ENCODE measurements around the gene BTRC.

BTRC gene

DNA sequence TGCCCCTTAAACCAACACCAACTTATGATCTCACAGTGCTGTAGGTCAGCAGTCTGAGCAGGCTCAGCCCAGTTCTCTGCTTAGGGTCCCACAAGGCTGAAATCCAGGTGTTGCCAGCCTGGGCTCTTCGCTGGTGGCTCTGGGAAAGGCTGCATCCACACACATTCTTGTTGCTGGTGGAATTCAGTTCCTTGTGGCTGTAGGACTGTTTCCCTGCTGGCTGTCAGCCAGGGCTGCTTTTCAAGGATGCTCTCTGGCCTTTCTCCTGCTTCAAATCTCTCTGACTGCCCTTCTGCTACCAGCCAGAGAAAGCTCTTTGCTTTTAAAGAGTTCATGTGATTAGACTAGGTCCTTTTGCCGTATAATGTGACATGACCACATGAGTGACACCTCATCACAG, 218.8 kb downstream of the BTRC start:
- Histone ChIP-seq H3K4me1 (ENCODE audit: insufficient read depth, poor library complexity, severe bottlenecking) (no peaks in the 10 kb centered on the region), H3K27me3 (ENCODE audit: insufficient read depth, poor library complexity, severe bottlenecking) (no peaks in the 10 kb centered on the region), H3K9me3 (ENCODE audit: severe bottlenecking) (no peaks in the 10 kb centered on the region), H3K27ac (ENCODE audit: poor library complexity, severe bottlenecking) (no peak overlapping the region), H3K36me3 (ENCODE audit: low read depth) (no peaks in the 10 kb centered on the region), H3K4me3 (ENCODE audit: severe bottlenecking) (no peak overlapping the region)
- TF ChIP-seq, protein P1, sequence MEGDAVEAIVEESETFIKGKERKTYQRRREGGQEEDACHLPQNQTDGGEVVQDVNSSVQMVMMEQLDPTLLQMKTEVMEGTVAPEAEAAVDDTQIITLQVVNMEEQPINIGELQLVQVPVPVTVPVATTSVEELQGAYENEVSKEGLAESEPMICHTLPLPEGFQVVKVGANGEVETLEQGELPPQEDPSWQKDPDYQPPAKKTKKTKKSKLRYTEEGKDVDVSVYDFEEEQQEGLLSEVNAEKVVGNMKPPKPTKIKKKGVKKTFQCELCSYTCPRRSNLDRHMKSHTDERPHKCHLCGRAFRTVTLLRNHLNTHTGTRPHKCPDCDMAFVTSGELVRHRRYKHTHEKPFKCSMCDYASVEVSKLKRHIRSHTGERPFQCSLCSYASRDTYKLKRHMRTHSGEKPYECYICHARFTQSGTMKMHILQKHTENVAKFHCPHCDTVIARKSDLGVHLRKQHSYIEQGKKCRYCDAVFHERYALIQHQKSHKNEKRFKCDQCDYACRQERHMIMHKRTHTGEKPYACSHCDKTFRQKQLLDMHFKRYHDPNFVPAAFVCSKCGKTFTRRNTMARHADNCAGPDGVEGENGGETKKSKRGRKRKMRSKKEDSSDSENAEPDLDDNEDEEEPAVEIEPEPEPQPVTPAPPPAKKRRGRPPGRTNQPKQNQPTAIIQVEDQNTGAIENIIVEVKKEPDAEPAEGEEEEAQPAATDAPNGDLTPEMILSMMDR (IDR thresholded peaks at IDR 0.05; ENCODE audit: poor library complexity, severe bottlenecking) = no peak
- peak; percentile 19 for DNase-seq (ENCODE audit: low spot score)
- no peak for ATAC-seq (ENCODE audit: low read depth)

DNA sequence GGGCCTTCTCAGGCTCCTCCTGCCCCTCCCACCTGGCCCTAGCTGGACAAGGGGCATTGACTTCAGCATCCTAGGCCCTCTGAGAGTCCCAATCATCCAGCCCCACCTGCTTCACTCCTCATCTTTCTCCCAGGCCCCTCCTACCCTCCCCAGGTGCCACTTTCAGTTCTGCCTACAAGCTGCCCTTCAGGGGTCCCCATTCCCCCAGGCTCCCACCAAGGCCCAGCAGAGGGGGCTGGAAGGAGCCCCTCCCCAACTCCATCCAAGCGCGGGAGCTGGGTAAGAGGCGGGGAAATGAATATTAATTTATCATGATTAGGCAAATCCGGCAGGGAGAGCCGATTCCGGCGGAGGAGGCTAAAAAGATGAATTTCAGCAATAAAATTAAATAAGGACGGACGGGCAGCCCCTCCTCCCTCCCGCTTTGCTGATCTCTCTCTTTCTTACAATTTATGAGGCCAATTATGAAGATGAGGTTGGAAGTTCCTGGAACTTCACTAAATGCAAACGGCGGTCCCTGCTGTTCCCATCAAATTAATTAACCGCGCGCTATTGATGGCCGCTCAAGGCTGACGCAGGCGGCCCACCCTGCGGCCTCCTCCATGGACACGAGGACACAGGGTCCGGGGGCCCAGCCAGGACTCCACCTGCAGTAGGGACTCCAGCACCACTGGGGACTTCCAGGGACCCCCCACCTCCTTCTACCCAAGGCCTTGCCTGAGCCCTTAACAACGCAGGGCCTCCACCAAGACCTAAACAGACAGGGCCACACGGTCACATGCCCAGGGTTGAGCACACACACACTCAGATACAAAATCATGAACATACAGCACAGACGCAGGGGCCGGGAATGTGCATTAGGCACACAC, 220.2 kb downstream of the BTRC start:
- ATAC-seq (ENCODE audit: low read depth) (no peak), DNase-seq (ENCODE audit: low spot score) (peak; percentile 54)
- TF ChIP-seq, protein P1 (IDR thresholded peaks at IDR 0.05; ENCODE audit: poor library complexity, severe bottlenecking) = no peak
- Histone ChIP-seq H3K4me3 (ENCODE audit: severe bottlenecking) (no peak overlapping the region), H3K4me1 (ENCODE audit: insufficient read depth, poor library complexity, severe bottlenecking) (no peaks in the 10 kb centered on the region), H3K27me3 (ENCODE audit: insufficient read depth, poor library complexity, severe bottlenecking) (no peaks in the 10 kb centered on the region), H3K27ac (ENCODE audit: poor library complexity, severe bottlenecking) (no peak overlapping the region), H3K9me3 (ENCODE audit: severe bottlenecking) (no peaks in the 10 kb centered on the region), H3K36me3 (ENCODE audit: low read depth) (no peaks in the 10 kb centered on the region)

DNA sequence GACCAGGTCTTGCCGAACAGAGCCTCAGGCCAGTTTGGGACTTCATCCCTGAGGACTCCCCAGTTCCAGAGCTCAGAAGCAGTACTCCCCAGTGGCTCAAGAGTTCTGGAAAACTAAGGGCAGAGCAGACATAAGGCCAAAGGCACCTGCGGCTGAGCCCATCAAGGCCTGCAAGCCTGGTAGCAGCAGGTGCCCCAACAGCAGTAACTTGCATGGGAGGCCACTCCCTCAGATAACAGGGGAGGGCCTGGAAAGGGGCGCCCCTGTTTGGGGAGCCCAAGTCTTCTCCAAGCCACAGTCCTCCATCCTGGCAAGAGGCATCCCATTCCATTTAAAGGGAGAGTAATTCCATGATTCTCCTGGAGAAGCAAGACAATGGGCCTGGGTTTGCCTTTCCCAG, 221.1 kb downstream of the BTRC start:
- H3K4me3 ChIP-seq (ENCODE audit: severe bottlenecking) = no peak overlapping the region
- H3K36me3 ChIP-seq (ENCODE audit: low read depth) = no peaks in the 10 kb centered on the region
- H3K4me1 ChIP-seq (ENCODE audit: insufficient read depth, poor library complexity, severe bottlenecking) = no peaks in the 10 kb centered on the region
- TF ChIP-seq, protein P1 (IDR thresholded peaks at IDR 0.05; ENCODE audit: poor library complexity, severe bottlenecking) = no peak
- no peaks in the 10 kb centered on the region for H3K9me3 ChIP-seq (ENCODE audit: severe bottlenecking)
- DNase-seq (ENCODE audit: low spot score) (no peak), ATAC-seq (ENCODE audit: low read depth) (no peak)
- no peak overlapping the region for H3K27ac ChIP-seq (ENCODE audit: poor library complexity, severe bottlenecking)
- no peaks in the 10 kb centered on the region for H3K27me3 ChIP-seq (ENCODE audit: insufficient read depth, poor library complexity, severe bottlenecking)

DNA sequence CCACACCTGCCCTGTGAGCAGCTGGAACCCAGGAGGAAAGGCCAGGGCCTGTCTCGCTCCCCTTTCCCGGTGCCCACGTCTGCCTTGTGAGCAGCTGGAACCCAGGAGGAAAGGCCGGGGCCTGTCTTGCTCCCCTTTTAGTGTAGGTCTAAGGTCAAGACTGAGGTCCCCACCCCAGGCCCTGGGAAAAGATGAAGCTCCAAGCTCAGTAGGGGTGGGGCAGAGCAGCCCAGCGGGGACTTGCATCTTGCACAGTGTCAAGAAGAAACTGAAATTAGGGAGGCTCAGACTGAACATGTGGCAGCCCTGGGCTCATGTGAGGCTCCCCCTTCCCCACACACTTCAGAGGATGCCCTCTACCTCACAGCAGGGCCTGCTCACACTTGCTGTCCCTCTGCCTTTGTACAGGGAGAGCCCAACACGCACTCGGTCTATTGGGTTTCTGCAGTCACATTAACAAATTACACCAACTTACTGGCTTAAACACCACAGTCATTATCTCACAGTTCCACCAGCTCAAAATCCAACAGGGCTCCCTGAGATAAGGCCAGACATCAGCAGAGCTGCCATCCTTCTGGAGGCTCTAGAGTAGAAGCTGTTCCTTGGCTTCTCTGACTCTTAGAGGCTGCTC, 221.7 kb downstream of the BTRC start:
- DNase-seq (ENCODE audit: low spot score) (no peak), ATAC-seq (ENCODE audit: low read depth) (no peak)
- no peaks in the 10 kb centered on the region for H3K36me3 ChIP-seq (ENCODE audit: low read depth)
- H3K27me3 ChIP-seq (ENCODE audit: insufficient read depth, poor library complexity, severe bottlenecking) = no peaks in the 10 kb centered on the region
- no peaks in the 10 kb centered on the region for H3K9me3 ChIP-seq (ENCODE audit: severe bottlenecking)
- H3K4me1 ChIP-seq (ENCODE audit: insufficient read depth, poor library complexity, severe bottlenecking) = no peaks in the 10 kb centered on the region
- TF ChIP-seq, protein P1 (IDR thresholded peaks at IDR 0.05; ENCODE audit: poor library complexity, severe bottlenecking) = no peak
- no peak overlapping the region for H3K27ac ChIP-seq (ENCODE audit: poor library complexity, severe bottlenecking)
- H3K4me3 ChIP-seq (ENCODE audit: severe bottlenecking) = no peak overlapping the region

Measured in RWPE2 (cell line).